Trophoblast cell (in vitro differentiated cells and primary cell): ENCODE results near the gene EYS.

Source experiments
- DNase-seq, 2 donors: peaks; one replicate each; pipeline ENCODE4 v3.0.0-alpha.2; 2016
- H2AFZ ChIP-seq: 2 replicates; pipeline ENCODE4 v1.6.1; 2013; ENCODE audit warnings: low read length, moderate library complexity, mild to moderate bottlenecking; ENCODE audit not compliant: insufficient read depth, poor library complexity
- H2AK5ac ChIP-seq: 2 replicates; pipeline ENCODE4 v1.6.1; 2013; ENCODE audit warnings: mild to moderate bottlenecking, low read length
- H2BK120ac ChIP-seq: 2 replicates; pipeline ENCODE4 v1.6.1; 2013; ENCODE audit warnings: low read length, mild to moderate bottlenecking, moderate library complexity; ENCODE audit not compliant: insufficient read depth, poor library complexity
- H2BK12ac ChIP-seq: 2 replicates; pipeline ENCODE4 v1.6.1; 2013; ENCODE audit warnings: mild to moderate bottlenecking, low read length, moderate library complexity
- H2BK5ac ChIP-seq: 2 replicates; pipeline ENCODE4 v1.6.1; 2013; ENCODE audit warnings: low read length, low read depth, moderate library complexity, mild to moderate bottlenecking; ENCODE audit not compliant: poor library complexity
- H3K14ac ChIP-seq: 2 replicates; pipeline ENCODE4 v1.6.1; 2013; ENCODE audit warnings: mild to moderate bottlenecking, low read length
- H3K18ac ChIP-seq: 2 replicates; pipeline ENCODE4 v1.6.1; 2013; ENCODE audit warnings: mild to moderate bottlenecking, low read length
- H3K23ac ChIP-seq: 2 replicates; pipeline ENCODE4 v1.6.1; 2013; ENCODE audit warnings: low read length
- H3K27ac ChIP-seq: 2 replicates; pipeline ENCODE4 v1.5.1; 2013; ENCODE audit warnings: low read depth, mild to moderate bottlenecking, inconsistent platforms, low read length, moderate library complexity
- H3K27me3 ChIP-seq: 2 replicates; pipeline ENCODE4 v1.6.1; 2013; ENCODE audit warnings: inconsistent platforms, mild to moderate bottlenecking, low read length, moderate library complexity; ENCODE audit not compliant: insufficient read depth
- H3K36me3 ChIP-seq, 2 experiments: 1 replicate in 1 of 2; 2 replicates in 1 of 2; pipeline ENCODE4 v1.6.1; 2013; ENCODE audit warnings: low read length in 2 of 2, mild to moderate bottlenecking in 2 of 2, moderate library complexity in 1 of 2; ENCODE audit not compliant: insufficient read depth in 2 of 2, control insufficient read depth in 1 of 2
- H3K4ac ChIP-seq: 2 replicates; pipeline ENCODE4 v1.6.1; 2013; ENCODE audit warnings: low read depth, mild to moderate bottlenecking, low read length, moderate library complexity
- H3K4me1 ChIP-seq, 2 experiments: 1 replicate in 1 of 2; 2 replicates in 1 of 2; pipeline ENCODE4 v1.6.1; 2013; ENCODE audit warnings: low read length in 2 of 2, mild to moderate bottlenecking in 2 of 2, moderate library complexity in 1 of 2; ENCODE audit not compliant: insufficient read depth in 2 of 2, control insufficient read depth in 1 of 2
- H3K4me2 ChIP-seq: 2 replicates; pipeline ENCODE4 v1.6.1; 2013; ENCODE audit warnings: inconsistent platforms, mild to moderate bottlenecking, low read length, moderate library complexity
- H3K4me3 ChIP-seq: 2 replicates; pipeline ENCODE4 v1.5.1; 2013; ENCODE audit warnings: mild to moderate bottlenecking, low read depth, low read length, inconsistent platforms
- H3K79me1 ChIP-seq: one replicate; pipeline ENCODE4 v1.6.1; 2013; ENCODE audit warnings: low read length
- H3K79me2 ChIP-seq: 2 replicates; pipeline ENCODE4 v1.6.1; 2013; ENCODE audit warnings: low read length, mild to moderate bottlenecking; ENCODE audit not compliant: control insufficient read depth, insufficient read depth, poor library complexity
- H3K9ac ChIP-seq: 2 replicates; pipeline ENCODE4 v1.6.1; 2013; ENCODE audit warnings: mild to moderate bottlenecking, low read length
- H3K9me3 ChIP-seq: 2 replicates; pipeline ENCODE4 v1.6.1; 2013; ENCODE audit warnings: low read depth, mild to moderate bottlenecking, control low read depth, inconsistent platforms, low read length; ENCODE audit not compliant: insufficient read depth
- H4K12ac ChIP-seq: 2 replicates; pipeline ENCODE4 v1.6.1; 2013; ENCODE audit warnings: low read depth, mild to moderate bottlenecking, low read length, moderate library complexity
- H4K8ac ChIP-seq: 2 replicates; pipeline ENCODE4 v1.6.1; 2013; ENCODE audit warnings: low read depth, mild to moderate bottlenecking, low read length, moderate library complexity
- H4K91ac ChIP-seq: one replicate; pipeline ENCODE4 v1.6.1; 2013; ENCODE audit warnings: low read depth, mild to moderate bottlenecking, low read length, moderate library complexity
- WGBS: extraction: QIAGEN DNeasy Blood & Tissue Kit; methylation state at CpG from one replicate; pipeline ENCODE4 v1.1.7; 2013; ENCODE audit warnings: missing lambda C conversion rate; ENCODE audit not compliant: insufficient read length, insufficient coverage; ENCODE audit errors: extremely low coverage; 5-methylcytosine and 5-hydroxymethylcytosine counted together

The EYS gene

GRCh38 chr6:64439274-64439673 is 1267.8 kb downstream of the EYS start:
- Histone ChIP-seq H2BK12ac (no peak overlapping the region), H3K27ac (no peak overlapping the region), H3K23ac (no peak overlapping the region), H2BK5ac (no peak overlapping the region), H4K12ac (no peak overlapping the region), H3K18ac (no peak overlapping the region), H4K8ac (no peak overlapping the region), H3K79me1 (no peaks in the 10 kb centered on the region), H4K91ac (no peak overlapping the region), H3K36me3 (no peaks in the 10 kb centered on the region), H3K4me1 (no peaks in the 10 kb centered on the region), H3K4me2 (no peak overlapping the region), H3K9me3 (peaks cover 2% of the 10 kb centered on the region), H3K27me3 (no peaks in the 10 kb centered on the region), H3K4me3 (no peak overlapping the region), H3K14ac (no peak overlapping the region), H2BK120ac (no peak overlapping the region), H2AK5ac (no peak overlapping the region), H3K9ac (no peak overlapping the region), H3K79me2 (no peaks in the 10 kb centered on the region), H3K4ac (no peak overlapping the region), H2AFZ (no peak overlapping the region)
- WGBS: no CpG with 5 or more reads among the region's 2 CpGs
- DNase-seq: no peak

- WGBS: no CpG with 5 or more reads among the region's 2 CpGs
- no peak overlapping the region for H2AK5ac ChIP-seq
Measured at GRCh38 chr6:64437996-64438395, 1269.0 kb downstream of the EYS start.

DNA sequence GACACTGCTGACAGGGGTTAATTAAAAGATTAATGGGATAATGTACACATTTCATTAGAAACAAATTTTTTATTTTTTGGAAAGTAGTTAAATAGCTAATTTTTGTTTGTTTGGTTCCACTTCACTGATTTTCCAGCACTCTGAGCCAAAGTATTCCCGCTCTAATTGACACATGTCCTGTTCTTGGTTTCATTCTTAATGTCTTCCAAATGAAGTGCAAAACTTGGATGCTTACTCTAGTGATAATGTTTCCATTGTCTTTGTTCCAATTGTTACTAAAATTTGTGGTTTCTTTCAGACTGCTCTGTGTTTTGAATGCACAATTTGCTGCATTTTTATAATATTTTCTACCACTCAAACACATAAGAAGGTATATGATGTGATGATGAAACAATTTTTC is 1277.1 kb downstream of the EYS start:
- H3K23ac ChIP-seq: no peak overlapping the region
- H3K18ac ChIP-seq: no peak overlapping the region
- no peak overlapping the region for H3K27ac ChIP-seq
- no peak overlapping the region for H4K91ac ChIP-seq
- no peak overlapping the region for H3K14ac ChIP-seq
- no peak overlapping the region for H3K9ac ChIP-seq
- H3K4ac ChIP-seq: no peak overlapping the region
- no peaks in the 10 kb centered on the region for H3K36me3 ChIP-seq
- H3K4me2 ChIP-seq: no peak overlapping the region
- WGBS: no CpG with 5 or more reads among the region's 1 CpG
- no peak overlapping the region for H2BK120ac ChIP-seq
- no peak overlapping the region for H2AFZ ChIP-seq
- H2BK12ac ChIP-seq: no peak overlapping the region
- H3K4me1 ChIP-seq: no peaks in the 10 kb centered on the region
- H3K4me3 ChIP-seq: no peak overlapping the region
- H3K79me2 ChIP-seq: no peaks in the 10 kb centered on the region
- DNase-seq: no peak
- no peak overlapping the region for H4K8ac ChIP-seq
- H4K12ac ChIP-seq: no peak overlapping the region
- no peaks in the 10 kb centered on the region for H3K9me3 ChIP-seq
- no peaks in the 10 kb centered on the region for H3K27me3 ChIP-seq
- no peak overlapping the region for H2BK5ac ChIP-seq
- no peaks in the 10 kb centered on the region for H3K79me1 ChIP-seq
- H2AK5ac ChIP-seq: no peak overlapping the region

More at GRCh38 chr6:64437996-64438395, 1269.0 kb downstream of the EYS start:
- no peak overlapping the region for H4K91ac ChIP-seq
- H3K27me3 ChIP-seq: no peaks in the 10 kb centered on the region
- no peak overlapping the region for H2BK5ac ChIP-seq
- H3K4ac ChIP-seq: no peak overlapping the region
- H4K12ac ChIP-seq: no peak overlapping the region
- no peak overlapping the region for H3K18ac ChIP-seq
- no peaks in the 10 kb centered on the region for H3K79me2 ChIP-seq
- H3K14ac ChIP-seq: no peak overlapping the region
- H3K9me3 ChIP-seq: peaks cover 2% of the 10 kb centered on the region
- no peaks in the 10 kb centered on the region for H3K36me3 ChIP-seq
- H4K8ac ChIP-seq: no peak overlapping the region
- H3K4me3 ChIP-seq: no peak overlapping the region
- H3K27ac ChIP-seq: no peak overlapping the region
- H2BK12ac ChIP-seq: no peak overlapping the region
- H3K79me1 ChIP-seq: no peaks in the 10 kb centered on the region
- no peak overlapping the region for H3K4me2 ChIP-seq
- no peak for DNase-seq
- H3K9ac ChIP-seq: no peak overlapping the region
- no peak overlapping the region for H3K23ac ChIP-seq
- no peak overlapping the region for H2BK120ac ChIP-seq
- no peaks in the 10 kb centered on the region for H3K4me1 ChIP-seq
- H2AFZ ChIP-seq: no peak overlapping the region

DNA sequence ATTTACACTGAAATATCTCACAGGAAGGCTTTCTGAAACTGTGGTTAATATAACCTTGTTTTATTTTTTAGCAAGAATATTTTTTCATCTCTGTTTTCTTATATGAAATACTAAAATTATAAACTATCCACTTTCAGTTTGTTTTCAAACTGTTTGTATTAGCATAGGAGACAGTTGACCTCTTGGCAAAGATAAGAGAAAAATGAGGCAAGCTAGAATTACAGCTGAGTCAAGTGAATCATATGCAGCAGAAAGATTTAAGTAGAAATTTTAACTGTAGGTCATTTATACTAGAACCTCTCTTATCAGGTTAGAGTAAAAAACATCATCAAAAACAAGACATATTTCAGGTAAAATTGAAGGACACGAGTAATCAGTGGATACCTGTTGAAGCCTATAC is 1278.8 kb downstream of the EYS start:
- H2AFZ ChIP-seq: no peak overlapping the region
- H3K4me1 ChIP-seq: no peaks in the 10 kb centered on the region
- no peak overlapping the region for H3K4ac ChIP-seq
- H2AK5ac ChIP-seq: no peak overlapping the region
- DNase-seq: no peak
- H3K9ac ChIP-seq: no peak overlapping the region
- no peaks in the 10 kb centered on the region for H3K36me3 ChIP-seq
- no peak overlapping the region for H4K91ac ChIP-seq
- H2BK5ac ChIP-seq: no peak overlapping the region
- H3K23ac ChIP-seq: no peak overlapping the region
- no peaks in the 10 kb centered on the region for H3K79me1 ChIP-seq
- no peak overlapping the region for H3K14ac ChIP-seq
- H3K9me3 ChIP-seq: no peaks in the 10 kb centered on the region
- WGBS: no CpG with 5 or more reads among the region's 1 CpG
- no peak overlapping the region for H4K12ac ChIP-seq
- no peak overlapping the region for H3K4me3 ChIP-seq
- no peak overlapping the region for H3K4me2 ChIP-seq
- no peaks in the 10 kb centered on the region for H3K79me2 ChIP-seq
- H3K27ac ChIP-seq: no peak overlapping the region
- H4K8ac ChIP-seq: no peak overlapping the region
- no peak overlapping the region for H3K18ac ChIP-seq
- H2BK120ac ChIP-seq: no peak overlapping the region
- no peaks in the 10 kb centered on the region for H3K27me3 ChIP-seq
- H2BK12ac ChIP-seq: no peak overlapping the region
